Heart left ventricle (tissue), 13 donors: ENCODE measurements around the gene HTR5A.

Experiments
- CTCF ChIP-seq, 12 donors: fragments of 200-600 bp; sonication (generic) in 4 of 12; IDR thresholded peaks; one replicate each; pipeline versions ENCODE4 v1.5.0 to v1.8.0; 2018 to 2022; ENCODE audit warnings: antibody characterized with exemption in 12 of 12, mild to moderate bottlenecking in 5 of 12
- POLR2A ChIP-seq, 2 donors: fragments of 450-650 bp; IDR thresholded peaks; one replicate each; pipeline ENCODE4 v1.6.1; 2017; ENCODE audit warnings: antibody characterized with exemption in 2 of 2, mild to moderate bottlenecking in 2 of 2, moderate library complexity in 2 of 2
- donor health status: ischemic (EF 13 %, LVEDD 7.1; RV severe dilation, severe dysfunction).
- donor health status: DM: no; HTN: yes; CAD: no.
- donor health status: DM: no; HTN: no; CAD: no.
- donor health status: ischemic (EF 25% LVEDD 6.9; RV normal size, moderate dysfunction).
- donor health status: ischemic (EF 25% LVEDD 5.7; RV mildly dilated, moderate dysfunction).
- donor health status: ischemic (EF 35%, LVEDD 5.7; RV mildly dilated, moderate dysfunction).
- donor health status: nonischemic (EF 11% LVEDD 7.7; RV severe dilation, severe dysfunction).
- donor health status: DM: yes; HTN: yes; CAD: no.
- donor health status: PGD.
- donor health status: ischemic (EF 29% LVEDD 5.4; RV normal size, mild dysfunction).
- donor health status: nonischemic (EF 23%, LVEDD 6.1; RV moderate dilation, normal function).

DNA sequence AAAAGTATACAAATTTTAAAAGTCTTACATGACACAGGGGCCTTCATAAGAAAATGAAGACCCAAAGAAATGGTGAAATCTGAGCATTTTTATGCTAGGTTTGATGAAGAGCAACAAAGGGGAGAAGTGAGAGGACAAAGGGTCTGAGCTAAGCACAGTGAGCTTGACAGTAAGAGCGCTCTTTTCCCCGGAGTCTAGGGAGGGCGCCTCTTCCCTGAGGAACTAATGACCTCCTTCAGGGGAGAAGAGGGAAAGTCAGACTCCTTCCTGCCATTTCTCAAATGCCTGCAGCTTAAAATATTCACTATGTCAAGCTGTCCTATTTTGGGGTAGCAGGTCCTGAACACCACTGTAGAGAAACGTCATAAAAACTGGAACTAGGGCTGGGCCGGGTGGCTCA lies 49.1 kb upstream of the HTR5A start:
- TF ChIP-seq POLR2A (IDR thresholded peaks at IDR 0.05) (no peak), CTCF (IDR thresholded peaks at IDR 0.05) (no peak)
